GM12878 (cell line): Measurements from ENCODE around the gene PLEKHA7. TPM values are rescaled to one million over a fixed set of nuclear protein-coding genes. Genes with fewer than 3 reads are reported as not detected.

Experiments used
- ATAC-seq: fragments of 200-7000 bp; cut with Tn5 transposase; 3 replicates; pipeline ENCODE4 v1.9.1; 2020; ENCODE audit warnings: mild to moderate bottlenecking, moderate library complexity
- BruUV-seq: library from RNA; stranded (reverse); fragments of 400-500 nt; replicated peaks from 2 replicates; lab custom pipeline; 2021; lab: Mats Ljungman, UMichigan
- CTCF ChIA-PET: fragments of 300-600 bp; sonication (Branson Sonifier 250); formaldehyde crosslinking; extraction: SDS; loops from one replicate; lab custom pipeline; 2021; ENCODE audit warnings: inconsistent platforms; lab: Yijun Ruan, JAX
- POLR2A ChIA-PET: fragments of 350-600 bp; formaldehyde crosslinking; extraction: SDS; loops from one replicate; lab custom pipeline; 2021; ENCODE audit warnings: inconsistent platforms; lab: Charles Lee
- RAD21 ChIA-PET: fragments of 300-600 bp; sonication (Branson Sonifier 250); formaldehyde crosslinking; loops from one replicate; lab custom pipeline; 2023; ENCODE audit warnings: antibody characterized with exemption; ENCODE audit not compliant: unreplicated experiment; lab: Charles Lee
- SMC1A ChIA-PET: fragments of 300-600 bp; sonication (Branson Sonifier 250); formaldehyde crosslinking; loops from one replicate; lab custom pipeline; 2023; ENCODE audit not compliant: unreplicated experiment, uncharacterized antibody; lab: Charles Lee
- DNase-seq: peaks from one replicate; pipeline ENCODE4 v3.0.0-alpha.2; 2011; ENCODE audit warnings: low read depth, low spot score
- FAIRE-seq: peaks from 3 replicates; lab custom pipeline; 2011; peaks lifted over from hg19 to GRCh38; lab: Jason Lieb, UNC
- H2AFZ ChIP-seq: 2 replicates; pipeline ENCODE4 v1.6.0; 2011; ENCODE audit warnings: low read depth, low read length, control low read depth; ENCODE audit not compliant: control insufficient read depth
- H3K27ac ChIP-seq: 2 replicates; pipeline ENCODE4 v1.5.1; 2011; ENCODE audit warnings: control low read depth; ENCODE audit not compliant: control insufficient read depth, insufficient read depth
- H3K27me3 ChIP-seq, 2 experiments: replicated peaks in 1 of 2; 2 replicates each; pipeline versions ENCODE4 v1.6.0 to v1.6.1; 2011; ENCODE audit warnings: low read length in 1 of 2; ENCODE audit not compliant: control insufficient read depth in 2 of 2, insufficient read depth in 2 of 2
- H3K36me3 ChIP-seq, 2 experiments: 2 replicates each; pipeline ENCODE4 v1.5.1; 2011; ENCODE audit warnings: low read length in 1 of 2; ENCODE audit not compliant: control insufficient read depth in 2 of 2, insufficient read depth in 2 of 2
- H3K4me1 ChIP-seq: 2 replicates; pipeline ENCODE4 v1.6.1; 2011; ENCODE audit warnings: mild to moderate bottlenecking, low read length, moderate library complexity, mixed read lengths; ENCODE audit not compliant: control insufficient read depth, insufficient read depth
- H3K4me2 ChIP-seq: 2 replicates; pipeline ENCODE4 v1.6.0; 2011; ENCODE audit warnings: control low read depth; ENCODE audit not compliant: control insufficient read depth, insufficient read depth
- H3K4me3 ChIP-seq: fragments of 200-600 bp; sonication (generic); 2 replicates; pipeline ENCODE4 v1.5.1; 2016
- H3K79me2 ChIP-seq: 2 replicates; pipeline ENCODE4 v1.6.0; 2011; ENCODE audit warnings: low read length; ENCODE audit not compliant: control insufficient read depth, insufficient read depth
- H3K9ac ChIP-seq: 2 replicates; pipeline ENCODE4 v1.8.0; 2011; ENCODE audit warnings: low read length, control low read depth, mixed read lengths; ENCODE audit not compliant: control insufficient read depth, insufficient read depth
- H3K9me3 ChIP-seq: replicated peaks from 3 replicates; pipeline ENCODE4 v1.5.1; 2011; ENCODE audit warnings: mild to moderate bottlenecking, low read length; ENCODE audit not compliant: control insufficient read depth, insufficient read depth
- H4K20me1 ChIP-seq: 2 replicates; pipeline ENCODE4 v1.6.0; 2011; ENCODE audit not compliant: control insufficient read depth, insufficient read depth
- CREM ChIP-seq: IDR thresholded peaks from 2 replicates; pipeline ENCODE4 v1.6.1; 2014; ENCODE audit warnings: antibody characterized with exemption, low read depth
- HDGF ChIP-seq: fragments of 450-650 bp; IDR thresholded peaks from 2 replicates; pipeline ENCODE4 v1.6.1; 2016; ENCODE audit warnings: antibody characterized with exemption
- MEF2A ChIP-seq: IDR thresholded peaks from 2 replicates; pipeline ENCODE4 v1.6.1; 2011; ENCODE audit warnings: low read depth, mild to moderate bottlenecking, low read length, moderate library complexity; ENCODE audit not compliant: insufficient read depth
- TARDBP ChIP-seq: IDR thresholded peaks from 2 replicates; pipeline ENCODE4 v1.6.1; 2016; ENCODE audit warnings: borderline replicate concordance
- TCF3 ChIP-seq: IDR thresholded peaks from 2 replicates; pipeline ENCODE4 v1.6.1; 2012; ENCODE audit warnings: low read depth, mild to moderate bottlenecking, low read length, borderline replicate concordance; ENCODE audit not compliant: insufficient read depth
- ZNF384 ChIP-seq: IDR thresholded peaks from 2 replicates; pipeline ENCODE4 v1.6.1; 2012; ENCODE audit warnings: low read depth, mild to moderate bottlenecking, low read length, improper control_type of control experiment, borderline replicate concordance
- WGBS: methylation state at CpG from one replicate; pipeline ENCODE4 v1.1.6; 2016; ENCODE audit warnings: low lambda C conversion rate; ENCODE audit not compliant: insufficient replicate concordance, insufficient coverage; ENCODE audit errors: missing lambda C conversion rate; 5-methylcytosine and 5-hydroxymethylcytosine counted together
- in situ Hi-C: fragments of 300-500 bp; cut with MboI; formaldehyde crosslinking; loops from 9 replicates; pipeline ENCODE4 v1.14.3; 2018; ENCODE audit warnings: mixed read lengths
- intact Hi-C: fragments of 100-400 bp; cut with micrococcal nuclease; formaldehyde crosslinking; loops from one replicate; pipeline ENCODE4 v1.14.2; 2022; ENCODE audit not compliant: unreplicated experiment
- polyA plus RNA-seq, 11 experiments: library from polyadenylated mRNA; depleted of rRNA in 4 of 11; unstranded in 6 of 11; stranded (reverse) in 5 of 11; fragments of >200 nt; fragmentation: Nextera tagmentation in 4 of 11; fragmentation: Illumina TruSeq in 1 of 11; extraction: Ambion mirVana in 4 of 11; extraction: Trizol in 1 of 11; gene quantifications; 1 replicate in 1 of 11; 2 replicates in 10 of 11; pipeline versions ENCODE4 v1.2.1 to v1.2.3, GENCODE V29; 2011 to 2016; ENCODE audit warnings: inconsistent platforms in 2 of 11, missing spikeins in 2 of 11, low read depth in 1 of 11
- total RNA-seq, 4 experiments: library from RNA; depleted of rRNA in 3 of 4; stranded (reverse); fragments of >200 nt in 3 of 4; fragmentation: Illumina TruSeq in 1 of 4; extraction: Trizol in 1 of 4; gene quantifications; 2 replicates each; pipeline versions ENCODE4 v1.2.1 to v1.2.3, GENCODE V29; 2013 to 2021
- TF ChIP-seq, protein P1 (sequence below): fragments of 450-650 bp; IDR thresholded peaks from 2 replicates; pipeline ENCODE4 v1.6.1; 2017; ENCODE audit warnings: mild to moderate bottlenecking

The PLEKHA7 gene
- total and polyA plus RNA-seq, 10 of the 15 experiments (the other 5 are each of a cell fraction or from before 2014, with no cell fraction given), result 0.45 to 5.3 (median 2.1) TPM

GRCh38 chr11:16795146-16795545, 219.1 kb downstream of the PLEKHA7 start:
- ChIA-PET POLR2A (no interaction called here), SMC1A (interaction anchor here (1.0 to 1.2 kb wide), 2 partner anchors 9 to 25 kb away, joined by 3 to 4 read pairs; no protein-coding TSS in a partner anchor), CTCF (interaction anchor here (0.9 to 2.7 kb wide), 2 partner anchors 10 to 16 kb away, joined by 3 to 16 read pairs; no protein-coding TSS in a partner anchor), RAD21 (no interaction called here)
- Histone ChIP-seq H3K4me3 (no peak overlapping the region), H3K36me3 (no peaks in the 10 kb centered on the region), H3K9ac (no peak overlapping the region), H3K27ac (no peak overlapping the region), H2AFZ (peak overlapping the region; percentile 9; the same call in 1 of the 2 replicates), H3K4me2 (no peak overlapping the region), H3K27me3 (no peaks in the 10 kb centered on the region), H3K9me3 (no peaks in the 10 kb centered on the region), H3K4me1 (0 out of 2 replicates have a peak, but pooled peaks cover 4% of the 10 kb centered on the region), H4K20me1 (no peaks in the 10 kb centered on the region), H3K79me2 (no peaks in the 10 kb centered on the region)
- no TSS peak for BruUV-seq
- in situ Hi-C loops, result no loop called here
- FAIRE-seq (no peak), ATAC-seq (peak; percentile 46; the same call in 1 of the 3 replicates), DNase-seq (no peak)
- 39% methylated on average over 8 of the region's 8 CpGs for WGBS
- intact Hi-C loops, result no loop called here
- TF ChIP-seq TARDBP (no peak), CREM (no peak), HDGF (no peak), MEF2A (no peak), ZNF384 (no peak), TCF3 (no peak)
- TF ChIP-seq, protein P1, sequence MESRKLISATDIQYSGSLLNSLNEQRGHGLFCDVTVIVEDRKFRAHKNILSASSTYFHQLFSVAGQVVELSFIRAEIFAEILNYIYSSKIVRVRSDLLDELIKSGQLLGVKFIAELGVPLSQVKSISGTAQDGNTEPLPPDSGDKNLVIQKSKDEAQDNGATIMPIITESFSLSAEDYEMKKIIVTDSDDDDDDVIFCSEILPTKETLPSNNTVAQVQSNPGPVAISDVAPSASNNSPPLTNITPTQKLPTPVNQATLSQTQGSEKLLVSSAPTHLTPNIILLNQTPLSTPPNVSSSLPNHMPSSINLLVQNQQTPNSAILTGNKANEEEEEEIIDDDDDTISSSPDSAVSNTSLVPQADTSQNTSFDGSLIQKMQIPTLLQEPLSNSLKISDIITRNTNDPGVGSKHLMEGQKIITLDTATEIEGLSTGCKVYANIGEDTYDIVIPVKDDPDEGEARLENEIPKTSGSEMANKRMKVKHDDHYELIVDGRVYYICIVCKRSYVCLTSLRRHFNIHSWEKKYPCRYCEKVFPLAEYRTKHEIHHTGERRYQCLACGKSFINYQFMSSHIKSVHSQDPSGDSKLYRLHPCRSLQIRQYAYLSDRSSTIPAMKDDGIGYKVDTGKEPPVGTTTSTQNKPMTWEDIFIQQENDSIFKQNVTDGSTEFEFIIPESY, result no peak
